CD14-positive monocyte (primary cell): Measurements from ENCODE around the gene DCAF6. TPM values are rescaled to one million over a fixed set of nuclear protein-coding genes. Genes with fewer than 3 reads are reported as not detected.

Source experiments
- DNase-seq, 3 donors: peaks; one replicate each; pipeline ENCODE4 v3.0.0-alpha.2; 2011 to 2022
- H2AFZ ChIP-seq: 2 replicates; pipeline ENCODE4 v1.6.0; 2012; ENCODE audit warnings: mild to moderate bottlenecking, low read depth, low read length, inconsistent platforms; ENCODE audit not compliant: insufficient read depth, poor library complexity, severe bottlenecking
- H3K27ac ChIP-seq, 2 donors: 1 replicate in 1 of 2; 2 replicates in 1 of 2; pipeline ENCODE4 v1.5.1; 2012 to 2013; ENCODE audit warnings: low read length in 2 of 2, control low read depth in 1 of 2, inconsistent platforms in 1 of 2, low read depth in 1 of 2, mild to moderate bottlenecking in 1 of 2
- H3K27me3 ChIP-seq, 2 donors: one replicate each; pipeline versions ENCODE4 v1.6.0 to v1.6.1; 2011 to 2013; ENCODE audit warnings: low read length in 2 of 2; ENCODE audit not compliant: control insufficient read depth in 2 of 2, insufficient read depth in 2 of 2
- H3K36me3 ChIP-seq, 2 donors: replicated peaks in 1 of 2; 1 replicate in 1 of 2; 2 replicates in 1 of 2; pipeline versions ENCODE4 v1.5.1 to v1.6.1; 2012 to 2013; ENCODE audit warnings: low read length in 2 of 2, control low read depth in 1 of 2, inconsistent platforms in 1 of 2, mild to moderate bottlenecking in 1 of 2; ENCODE audit not compliant: insufficient read depth in 2 of 2, control insufficient read depth in 1 of 2
- H3K4me1 ChIP-seq, 2 donors: 1 replicate in 1 of 2; 2 replicates in 1 of 2; pipeline versions ENCODE4 v1.5.1 to v1.6.1; 2012 to 2013; ENCODE audit warnings: low read length in 2 of 2, control low read depth in 1 of 2, inconsistent platforms in 1 of 2, mild to moderate bottlenecking in 1 of 2, moderate library complexity in 1 of 2; ENCODE audit not compliant: insufficient read depth in 2 of 2, control insufficient read depth in 1 of 2
- H3K4me2 ChIP-seq: replicated peaks from 2 replicates; pipeline ENCODE3; 2012; ENCODE audit warnings: low read length, moderate library complexity, mild to moderate bottlenecking; ENCODE audit not compliant: poor library complexity, severe bottlenecking; ENCODE audit errors: extremely low read depth
- H3K4me3 ChIP-seq, 3 experiments: fragments of 200-600 bp in 1 of 3; sonication (generic) in 1 of 3; replicated peaks in 1 of 3; 1 replicate in 2 of 3; 2 replicates in 1 of 3; pipeline ENCODE4 v1.5.1; 2011 to 2013; ENCODE audit warnings: low read length in 3 of 3, mild to moderate bottlenecking in 3 of 3, control low read depth in 2 of 3, low read depth in 2 of 3, inconsistent platforms in 1 of 3, moderate library complexity in 1 of 3
- H3K79me2 ChIP-seq: 2 replicates; pipeline ENCODE4 v1.6.0; 2012; ENCODE audit warnings: mild to moderate bottlenecking, control low read depth, inconsistent platforms, low read length, moderate library complexity; ENCODE audit not compliant: insufficient read depth
- H3K9ac ChIP-seq: 2 replicates; pipeline ENCODE4 v1.6.0; 2017; ENCODE audit warnings: low read length, mild to moderate bottlenecking; ENCODE audit not compliant: insufficient read depth, poor library complexity, severe bottlenecking
- H3K9me3 ChIP-seq, 2 donors: replicated peaks in 1 of 2; 1 replicate in 1 of 2; 2 replicates in 1 of 2; pipeline versions ENCODE4 v1.5.1 to v1.6.1; 2012 to 2013; ENCODE audit warnings: low read length in 2 of 2, control low read depth in 1 of 2; ENCODE audit not compliant: control insufficient read depth in 1 of 2, insufficient read depth in 1 of 2
- H4K20me1 ChIP-seq: 2 replicates; pipeline ENCODE4 v1.6.0; 2012; ENCODE audit warnings: mild to moderate bottlenecking, low read length, control low read depth, moderate library complexity; ENCODE audit not compliant: insufficient read depth
- H3K27ac Mint-ChIP-seq, 7 donors: one replicate each; pipeline ENCODE4 v1.8.0; 2020; ENCODE audit warnings: mild to moderate bottlenecking in 7 of 7, mixed read lengths in 7 of 7, moderate library complexity in 6 of 7, inconsistent platforms in 2 of 7
- H3K27me3 Mint-ChIP-seq, 3 donors: one replicate each; pipeline ENCODE4 v1.8.0; 2021 to 2022; ENCODE audit warnings: low read depth in 3 of 3, mild to moderate bottlenecking in 3 of 3, mixed read lengths in 3 of 3, moderate library complexity in 3 of 3, inconsistent platforms in 1 of 3
- H3K36me3 Mint-ChIP-seq, 2 donors: one replicate each; pipeline ENCODE4 v1.8.0; 2020; ENCODE audit warnings: mixed read lengths in 2 of 2, inconsistent platforms in 1 of 2, mild to moderate bottlenecking in 1 of 2
- H3K4me1 Mint-ChIP-seq: one replicate; pipeline ENCODE4 v1.8.0; 2020; ENCODE audit warnings: mild to moderate bottlenecking, mixed read lengths
- H3K4me3 Mint-ChIP-seq, 2 donors: one replicate each; pipeline ENCODE4 v1.8.0; 2020; ENCODE audit warnings: mild to moderate bottlenecking in 2 of 2, mixed read lengths in 2 of 2, moderate library complexity in 1 of 2
- H3K9me3 Mint-ChIP-seq, 7 donors: one replicate each; pipeline ENCODE4 v1.8.0; 2020 to 2022; ENCODE audit warnings: mixed read lengths in 7 of 7, mild to moderate bottlenecking in 6 of 7, moderate library complexity in 6 of 7, inconsistent platforms in 2 of 7
- CTCF ChIP-seq: fragments of 200-600 bp; IDR thresholded peaks from one replicate; pipeline ENCODE4 v1.8.0; 2022; ENCODE audit warnings: antibody characterized with exemption, mild to moderate bottlenecking
- whole genome bisulfite sequencing: methylation state at CpG from one replicate; pipeline ENCODE4 v1.1.5; 2013; ENCODE audit warnings: missing lambda C conversion rate; ENCODE audit not compliant: insufficient coverage; 5-methylcytosine and 5-hydroxymethylcytosine counted together
- intact Hi-C, 2 donors: fragments of 100-400 bp; cut with micrococcal nuclease; formaldehyde crosslinking; loops; one replicate each; pipeline versions ENCODE4 v1.15.0 to v1.15.1; 2023
- polyA plus RNA-seq, 3 donors: library from polyadenylated mRNA; depleted of rRNA in 1 of 3; unstranded in 2 of 3; stranded (reverse) in 1 of 3; fragments of 300-500 nt in 2 of 3; fragments of >200 nt in 1 of 3; fragmentation: Illumina TruSeq in 2 of 3; gene quantifications; 1 replicate in 2 of 3; 2 replicates in 1 of 3; pipeline ENCODE4 v1.2.3, GENCODE V29; 2012 to 2021

The DCAF6 gene
- polyA plus RNA-seq, 3 donors = 11.8 to 16.1 (median 11.9) TPM

- Mint-ChIP-seq H3K4me1 (no peaks in the 10 kb centered on the region), H3K9me3 (peaks cover 0 to 2% (median 0%) of the 10 kb centered on the region in 7 donors), H3K4me3 (no peak overlapping the region), H3K27ac (peak overlapping the region in 1 of 7 donors; percentile 25), H3K36me3 (no peaks in the 10 kb centered on the region), H3K27me3 (peaks cover 0 to 3% (median 3%) of the 10 kb centered on the region in 3 donors)
- no peak overlapping the region for H2AFZ ChIP-seq
- no peak overlapping the region for H3K4me2 ChIP-seq
- H3K27me3 ChIP-seq = no peaks in the 10 kb centered on the region
- intact Hi-C loops = no loop called here
- no peak overlapping the region for H3K4me3 ChIP-seq
- TF ChIP-seq CTCF = no peak
- no peaks in the 10 kb centered on the region for H3K79me2 ChIP-seq
- H3K36me3 ChIP-seq = no peaks in the 10 kb centered on the region
- no peaks in the 10 kb centered on the region for H3K4me1 ChIP-seq
- DNase-seq = no peak
- H3K9me3 ChIP-seq = no peaks in the 10 kb centered on the region
- 91% methylated on average over 4 of the region's 4 CpGs for WGBS
- no peaks in the 10 kb centered on the region for H4K20me1 ChIP-seq
- H3K27ac ChIP-seq = no peak overlapping the region
- H3K9ac ChIP-seq = no peak overlapping the region
These were observed 157.1 kb downstream of the DCAF6 start for GRCh38 chr1:168093616-168094015.

- no peaks in the 10 kb centered on the region for H3K36me3 Mint-ChIP-seq
- Histone ChIP-seq H4K20me1 (no peaks in the 10 kb centered on the region), H3K4me1 (no peaks in the 10 kb centered on the region), H3K27ac (no peak overlapping the region), H3K9me3 (no peaks in the 10 kb centered on the region), H2AFZ (no peak overlapping the region), H3K79me2 (no peaks in the 10 kb centered on the region), H3K9ac (no peak overlapping the region), H3K27me3 (no peaks in the 10 kb centered on the region), H3K4me2 (no peak overlapping the region), H3K36me3 (no peaks in the 10 kb centered on the region), H3K4me3 (no peak overlapping the region)
- intact Hi-C loops = no loop called here
- no peak for DNase-seq
- 98% methylated on average over 5 of the region's 6 CpGs for WGBS
- H3K9me3 Mint-ChIP-seq = peaks cover 0 to 2% (median 0%) of the 10 kb centered on the region in 7 donors
- no peak overlapping the region for H3K27ac Mint-ChIP-seq
- H3K4me3 Mint-ChIP-seq = no peak overlapping the region
- TF ChIP-seq CTCF = no peak
- no peaks in the 10 kb centered on the region for H3K4me1 Mint-ChIP-seq
- peaks cover 0 to 3% (median 0%) of the 10 kb centered on the region in 3 donors for H3K27me3 Mint-ChIP-seq
These were observed 159.0 kb downstream of the DCAF6 start for GRCh38 chr1:168095476-168095875.
